CD4-positive, CD25-positive, alpha-beta regulatory T cell (primary cell): ENCODE results near the gene NFATC2. TPM values are rescaled to one million over a fixed set of nuclear protein-coding genes. Genes with fewer than 3 reads are reported as not detected.
"Not testable (repeated sequence)": the region's sequence is repeated elsewhere in the genome, so short reads cannot be mapped to it uniquely, and the experiment has no call there.

ENCODE experiments used
- ATAC-seq, 2 donors: fragments of 150-1000 bp; cut with Tn5 transposase; one replicate each; pipeline ENCODE4 v1.10.0; 2021; ENCODE audit warnings: low read depth in 2 of 2, moderate number of reproducible peaks in 2 of 2, moderate library complexity in 1 of 2
- DNase-seq, 3 donors: peaks; one replicate each; pipeline versions ENCODE4 v3.0.0 to v3.0.0-alpha.2; 2012 to 2022; ENCODE audit warnings: mixed read lengths in 1 of 3
- H3K27ac ChIP-seq: one replicate; pipeline ENCODE4 v1.7.0; 2013; ENCODE audit warnings: mild to moderate bottlenecking, low read length; ENCODE audit not compliant: insufficient read depth, poor library complexity, severe bottlenecking
- H3K27me3 ChIP-seq: one replicate; pipeline ENCODE4 v1.7.0; 2013; ENCODE audit warnings: low read length; ENCODE audit not compliant: control insufficient read depth, insufficient read depth
- H3K36me3 ChIP-seq: one replicate; pipeline ENCODE4 v1.7.0; 2013; ENCODE audit warnings: mild to moderate bottlenecking, low read length, moderate library complexity; ENCODE audit not compliant: control insufficient read depth, insufficient read depth
- H3K4me1 ChIP-seq: 2 replicates; pipeline ENCODE4 v1.7.0; 2013; ENCODE audit warnings: mild to moderate bottlenecking, low read length; ENCODE audit not compliant: insufficient read depth, control insufficient read depth, poor library complexity, severe bottlenecking
- H3K4me3 ChIP-seq: one replicate; pipeline ENCODE4 v1.7.0; 2013; ENCODE audit warnings: low read depth, mild to moderate bottlenecking, low read length, moderate library complexity
- H3K9me3 ChIP-seq, 2 experiments: 1 replicate in 1 of 2; 2 replicates in 1 of 2; pipeline ENCODE4 v1.7.0; 2013; ENCODE audit warnings: low read length in 2 of 2, mild to moderate bottlenecking in 1 of 2, moderate library complexity in 1 of 2; ENCODE audit not compliant: control insufficient read depth in 2 of 2
- H3K27ac Mint-ChIP-seq, 3 donors: one replicate each; pipeline ENCODE4 v1.8.0; 2020 to 2022; ENCODE audit warnings: mild to moderate bottlenecking in 3 of 3, mixed read lengths in 3 of 3, moderate library complexity in 2 of 3
- H3K27me3 Mint-ChIP-seq: one replicate; pipeline ENCODE4 v1.8.0; 2022; ENCODE audit warnings: mild to moderate bottlenecking, mixed read lengths
- H3K36me3 Mint-ChIP-seq: one replicate; pipeline ENCODE4 v1.8.0; 2020; ENCODE audit warnings: mixed read lengths
- H3K4me1 Mint-ChIP-seq, 4 donors: one replicate each; pipeline ENCODE4 v1.8.0; 2020 to 2022; ENCODE audit warnings: mixed read lengths in 4 of 4, mild to moderate bottlenecking in 1 of 4
- H3K4me3 Mint-ChIP-seq, 4 donors: one replicate each; pipeline ENCODE4 v1.8.0; 2020 to 2022; ENCODE audit warnings: mild to moderate bottlenecking in 4 of 4, mixed read lengths in 4 of 4, moderate library complexity in 3 of 4
- H3K9me3 Mint-ChIP-seq, 7 donors: one replicate each; pipeline ENCODE4 v1.8.0; 2020 to 2022; ENCODE audit warnings: mixed read lengths in 7 of 7, mild to moderate bottlenecking in 3 of 7, moderate library complexity in 2 of 7
- polyA plus RNA-seq, 4 donors: library from polyadenylated mRNA; unstranded; fragments of 300-500 nt; fragmentation: Illumina TruSeq; gene quantifications; one replicate each; pipeline ENCODE4 v1.2.3, GENCODE V29; 2021
- total RNA-seq: library from RNA; stranded (reverse); gene quantifications from one replicate; pipeline ENCODE4 v1.2.3, GENCODE V29; 2022

NFATC2 gene
- total and polyA plus RNA-seq, 5 donors from 2014 or later = 11.0 to 56.8 (median 14.2) TPM

DNA sequence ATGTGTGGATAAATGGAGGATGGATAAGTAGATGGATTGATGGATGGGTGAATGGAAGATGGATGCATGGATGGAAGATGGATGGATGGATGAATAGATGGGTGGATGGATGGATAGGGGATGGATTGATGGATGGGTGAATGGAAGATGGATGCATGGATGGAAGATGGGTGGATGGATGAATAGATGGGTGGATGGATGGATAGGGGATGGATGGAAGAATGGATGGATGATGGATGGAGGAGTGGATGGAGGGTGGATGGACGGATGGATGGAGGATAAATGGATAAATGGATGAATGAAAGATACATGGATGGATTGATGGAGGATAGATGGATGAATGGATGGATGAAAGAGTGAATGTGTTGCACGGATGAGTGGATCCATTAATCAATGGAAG lies 3.0 kb upstream of the NFATC2 start:
- Mint-ChIP-seq H3K27me3 (peaks cover 6% of the 10 kb centered on the region), H3K4me3 (peak overlapping the region in 1 of 4 donors; percentile 70), H3K27ac (no peak overlapping the region), H3K9me3 (peaks cover 0 to 2% (median 0%) of the 10 kb centered on the region in 7 donors), H3K4me1 (peaks cover 5 to 21% (median 8%) of the 10 kb centered on the region in 4 donors), H3K36me3 (peaks cover 4% of the 10 kb centered on the region)
- H3K27me3 ChIP-seq = peaks cover 4% of the 10 kb centered on the region
- H3K9me3 ChIP-seq = no peaks in the 10 kb centered on the region
- DNase-seq (no peak), ATAC-seq (no peak)
- H3K27ac ChIP-seq = no peak overlapping the region
- no peaks in the 10 kb centered on the region for H3K36me3 ChIP-seq
- H3K4me1 ChIP-seq = peaks cover 23% of the 10 kb centered on the region
- H3K4me3 ChIP-seq = no peak overlapping the region

DNA sequence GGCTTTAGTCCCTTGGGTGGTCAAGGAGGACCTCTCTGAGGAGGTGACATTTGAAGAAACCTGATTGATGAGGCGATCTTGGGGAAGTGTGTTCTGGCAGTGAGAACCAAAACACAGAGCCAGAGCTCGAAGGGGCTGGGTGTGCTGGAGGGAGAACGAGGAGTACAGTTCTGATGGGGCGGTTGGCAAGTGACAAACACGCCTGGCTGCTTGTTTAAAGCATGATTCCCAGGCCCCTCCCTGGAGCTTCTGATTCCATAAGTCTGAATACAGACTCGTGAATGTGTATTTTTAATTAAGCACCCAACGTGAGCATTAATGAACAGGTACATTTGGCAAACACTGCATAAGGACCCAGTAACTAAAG lies 886 bp upstream of the NFATC2 start:
- H3K4me3 Mint-ChIP-seq = peak overlapping the region; percentile 85 to 89 (median 87)
- Histone ChIP-seq H3K27me3 (peaks cover 4% of the 10 kb centered on the region), H3K27ac (no peak overlapping the region), H3K4me3 (peak overlapping the region; percentile 7), H3K4me1 (peaks cover 43% of the 10 kb centered on the region), H3K36me3 (peaks cover 6% of the 10 kb centered on the region), H3K9me3 (no peaks in the 10 kb centered on the region)
- H3K4me1 Mint-ChIP-seq = peaks cover 11 to 42% (median 22%) of the 10 kb centered on the region in 4 donors
- H3K27me3 Mint-ChIP-seq = peaks cover 6% of the 10 kb centered on the region
- DNase-seq (no peak), ATAC-seq (no peak)
- H3K27ac Mint-ChIP-seq = peak overlapping the region in 2 of 3 donors; percentile 56 to 83
- H3K36me3 Mint-ChIP-seq = peaks cover 10% of the 10 kb centered on the region
- peaks cover 0 to 2% (median 0%) of the 10 kb centered on the region in 7 donors for H3K9me3 Mint-ChIP-seq

- H3K4me3 Mint-ChIP-seq = peak overlapping the region; percentile 92 to 98 (median 98)
- ATAC-seq = peak; percentile 41 to 44
- peaks cover 14% of the 10 kb centered on the region for H3K36me3 Mint-ChIP-seq
- DNase-seq = peak; percentile 29 to 54 (median 47)
- peak overlapping the region; percentile 85 for H3K4me3 ChIP-seq
- H3K4me1 Mint-ChIP-seq = peaks cover 21 to 55% (median 32%) of the 10 kb centered on the region in 4 donors
- H3K9me3 Mint-ChIP-seq = peaks cover 0 to 2% (median 0%) of the 10 kb centered on the region in 7 donors
- H3K9me3 ChIP-seq = no peaks in the 10 kb centered on the region
- peaks cover 6% of the 10 kb centered on the region for H3K27me3 Mint-ChIP-seq
- peaks cover 4% of the 10 kb centered on the region for H3K27me3 ChIP-seq
- peaks cover 46% of the 10 kb centered on the region for H3K4me1 ChIP-seq
- H3K27ac ChIP-seq = peak overlapping the region; percentile 95
- H3K36me3 ChIP-seq = peaks cover 14% of the 10 kb centered on the region
- peak overlapping the region; percentile 91 to 96 (median 94) for H3K27ac Mint-ChIP-seq
These were observed 417 bp downstream of the NFATC2 start for GRCh38 chr20:51542033-51542570.

- Mint-ChIP-seq H3K36me3 (peaks cover 14% of the 10 kb centered on the region), H3K27ac (peak overlapping the region; percentile 91 to 96 (median 94)), H3K9me3 (peaks cover 0 to 2% (median 0%) of the 10 kb centered on the region in 7 donors), H3K4me3 (peak overlapping the region; percentile 92 to 98 (median 98)), H3K27me3 (peaks cover 6% of the 10 kb centered on the region), H3K4me1 (peaks cover 24 to 61% (median 39%) of the 10 kb centered on the region in 4 donors)
- Histone ChIP-seq H3K36me3 (peaks cover 14% of the 10 kb centered on the region), H3K4me1 (peaks cover 53% of the 10 kb centered on the region), H3K4me3 (peak overlapping the region; percentile 85), H3K27ac (peak overlapping the region; percentile 95), H3K27me3 (peaks cover 4% of the 10 kb centered on the region), H3K9me3 (no peaks in the 10 kb centered on the region)
- ATAC-seq = peak; percentile 65
- DNase-seq = peak; percentile 74 to 85 (median 75)
These were observed 1.1 kb downstream of the NFATC2 start for GRCh38 chr20:51541189-51542032.

DNA sequence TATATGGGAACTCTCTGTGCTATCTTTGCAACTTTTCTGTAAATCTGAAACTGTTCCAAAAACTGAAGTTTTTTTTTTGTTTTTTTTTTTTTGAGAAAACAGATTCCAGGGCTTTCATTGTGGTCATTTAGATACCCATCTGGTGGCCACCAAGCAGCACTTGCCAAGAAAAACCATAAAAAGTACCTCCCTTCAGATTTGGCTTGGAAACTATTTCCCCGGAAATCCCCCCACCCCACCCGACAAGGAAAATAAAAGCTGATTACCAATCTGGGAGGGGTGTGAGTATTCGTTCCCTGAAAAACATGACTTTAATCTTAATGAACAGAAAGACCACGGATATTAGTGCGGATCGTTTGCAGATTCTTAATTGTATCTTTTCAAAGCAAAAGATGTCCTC lies 1.9 kb downstream of the NFATC2 start:
- Mint-ChIP-seq H3K4me1 (peaks cover 31 to 70% (median 47%) of the 10 kb centered on the region in 4 donors), H3K27me3 (peaks cover 6% of the 10 kb centered on the region), H3K27ac (peak overlapping the region; percentile 91 to 96 (median 94)), H3K36me3 (peaks cover 14% of the 10 kb centered on the region), H3K9me3 (peaks cover 0 to under 1% (median 0%) of the 10 kb centered on the region in 7 donors), H3K4me3 (peak overlapping the region; percentile 92 to 98 (median 98))
- H3K27me3 ChIP-seq = peaks cover 4% of the 10 kb centered on the region
- H3K9me3 ChIP-seq = no peaks in the 10 kb centered on the region
- H3K4me1 ChIP-seq = peaks cover 61% of the 10 kb centered on the region
- H3K4me3 ChIP-seq = peak overlapping the region; percentile 85
- H3K36me3 ChIP-seq = peaks cover 14% of the 10 kb centered on the region
- ATAC-seq (no peak), DNase-seq (no peak)
- peak overlapping the region; percentile 95 for H3K27ac ChIP-seq

- Histone ChIP-seq H3K27ac (peak overlapping the region; percentile 95), H3K4me1 (peaks cover 66% of the 10 kb centered on the region), H3K4me3 (peak overlapping the region; percentile 85), H3K36me3 (peaks cover 14% of the 10 kb centered on the region)
- not testable (repeated sequence) for DNase-seq, ATAC-seq, H3K9me3 ChIP-seq, H3K27me3 Mint-ChIP-seq, H3K9me3 Mint-ChIP-seq, H3K27me3 ChIP-seq
- Mint-ChIP-seq H3K4me3 (peak overlapping the region; percentile 33 to 98 (median 95)), H3K27ac (peak overlapping the region; percentile 83 to 96 (median 92)), H3K4me1 (peaks cover 36 to 75% (median 52%) of the 10 kb centered on the region in 4 donors), H3K36me3 (peaks cover 14% of the 10 kb centered on the region)
These were observed 2.4 kb downstream of the NFATC2 start for GRCh38 chr20:51540074-51540473.

DNA sequence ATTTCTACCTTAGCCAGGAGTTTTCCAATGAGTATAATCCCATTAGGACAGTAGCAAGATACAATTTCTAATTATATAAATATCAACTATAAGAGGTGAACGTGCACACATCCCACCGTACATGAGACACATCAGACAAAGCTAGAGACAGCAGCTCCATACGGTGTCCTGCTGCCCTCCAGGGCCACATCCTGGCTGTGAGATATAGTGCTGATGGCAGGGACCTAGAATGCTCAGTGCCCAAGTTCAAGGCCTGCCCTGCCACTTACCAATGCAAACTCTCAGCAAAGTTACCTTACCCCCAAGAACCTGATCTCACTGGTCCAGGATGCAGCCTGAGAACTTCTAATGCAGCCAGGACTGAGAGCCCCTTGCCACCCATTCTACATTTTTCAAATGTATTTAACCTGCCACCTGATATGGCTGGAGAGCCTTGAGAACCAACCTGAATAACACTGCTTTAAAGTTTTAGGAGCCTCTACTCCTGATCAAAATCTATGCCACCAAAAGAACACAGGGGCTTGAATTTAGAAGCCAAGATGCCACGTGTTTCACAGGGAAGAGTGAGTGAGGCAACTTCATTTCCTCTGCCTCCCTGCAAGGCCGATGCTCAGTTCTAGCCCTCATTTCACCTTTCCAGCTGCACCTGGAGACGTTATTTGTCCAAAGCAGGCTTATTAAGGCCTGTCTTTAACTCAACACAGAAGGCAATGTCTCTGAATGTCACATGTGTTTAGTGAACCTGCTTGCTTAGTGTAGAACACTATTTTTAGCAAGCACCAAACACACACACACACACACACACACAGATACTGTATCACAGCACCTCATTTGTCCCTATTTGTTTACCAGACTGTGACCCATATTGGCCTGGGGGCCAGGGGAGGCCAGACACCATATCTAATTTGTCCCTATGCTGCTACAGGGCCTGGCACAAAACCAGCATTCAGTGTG lies 6.1 kb downstream of the NFATC2 start:
- H3K4me3 Mint-ChIP-seq = peak overlapping the region; percentile 0 to 76 (median 58)
- H3K27me3 Mint-ChIP-seq = no peaks in the 10 kb centered on the region
- ATAC-seq (no peak), DNase-seq (no peak)
- no peaks in the 10 kb centered on the region for H3K9me3 Mint-ChIP-seq
- peak overlapping the region; percentile 79 to 88 (median 81) for H3K27ac Mint-ChIP-seq
- peaks cover 23% of the 10 kb centered on the region for H3K36me3 Mint-ChIP-seq
- H3K4me1 ChIP-seq = peaks cover 73% of the 10 kb centered on the region
- no peaks in the 10 kb centered on the region for H3K27me3 ChIP-seq
- peak overlapping the region; percentile 34 for H3K27ac ChIP-seq
- H3K36me3 ChIP-seq = peaks cover 28% of the 10 kb centered on the region
- H3K4me1 Mint-ChIP-seq = peaks cover 47 to 98% (median 77%) of the 10 kb centered on the region in 4 donors
- peak overlapping the region; percentile 29 for H3K4me3 ChIP-seq
- no peaks in the 10 kb centered on the region for H3K9me3 ChIP-seq
